HepG2 (cell line): ENCODE data around the gene RETN. TPM values are rescaled to one million over a fixed set of nuclear protein-coding genes. Genes with fewer than 3 reads are reported as not detected.

Experiments used
- ATAC-seq: fragments of 200-7000 bp; cut with Tn5 transposase; 3 replicates; pipeline ENCODE4 v1.9.1; 2020; ENCODE audit warnings: mild to moderate bottlenecking, moderate library complexity
- BruUV-seq: library from RNA; stranded (reverse); fragments of 400-500 nt; replicated peaks from 2 replicates; lab custom pipeline; 2021; lab: Mats Ljungman, UMichigan
- CTCF ChIA-PET: fragments of 300-600 bp; formaldehyde crosslinking; extraction: SDS; loops from one replicate; lab custom pipeline; 2021; ENCODE audit warnings: low total read pairs, inconsistent platforms, low intra/inter-chr PET ratio; lab: Yijun Ruan, JAX
- POLR2A ChIA-PET: fragments of 350-600 bp; sonication (Branson Sonifier 250); formaldehyde crosslinking; loops from one replicate; lab custom pipeline; 2020; ENCODE audit warnings: antibody characterized with exemption, inconsistent platforms; lab: Yijun Ruan, JAX
- DNase-seq: peaks from one replicate; pipeline ENCODE4 v3.0.0-alpha.2; 2015; ENCODE audit warnings: low spot score
- FAIRE-seq: peaks from 3 replicates; lab custom pipeline; 2011; peaks lifted over from hg19 to GRCh38; lab: Jason Lieb, UNC
- H2AFZ ChIP-seq: one replicate; pipeline ENCODE4 v1.6.1; 2011; ENCODE audit warnings: low read length, inconsistent platforms
- H3K27ac ChIP-seq: fragments of 300-600 bp; 3 replicates; pipeline ENCODE4 v1.8.0; 2011; ENCODE audit warnings: mixed run types, mild to moderate bottlenecking, mixed read lengths, low read length, inconsistent platforms; ENCODE audit not compliant: insufficient read depth; ENCODE audit errors: extremely low read length
- H3K27me3 ChIP-seq, 2 experiments: fragments of 200-600 bp in 1 of 2; 2 replicates in 1 of 2; 3 replicates in 1 of 2; pipeline versions ENCODE4 v1.6.0 to v1.8.0; 2011; ENCODE audit warnings: low read length in 2 of 2, mild to moderate bottlenecking in 2 of 2, moderate library complexity in 2 of 2, inconsistent platforms in 1 of 2; ENCODE audit not compliant: insufficient read depth in 2 of 2, control insufficient read depth in 1 of 2
- H3K36me3 ChIP-seq, 2 experiments: fragments of 200-600 bp in 1 of 2; replicated peaks in 1 of 2; 2 replicates in 1 of 2; 3 replicates in 1 of 2; pipeline versions ENCODE4 v1.5.1 to v1.8.0; 2011; ENCODE audit warnings: low read length in 2 of 2, inconsistent platforms in 1 of 2; ENCODE audit not compliant: insufficient read depth in 2 of 2, control insufficient read depth in 1 of 2
- H3K4me1 ChIP-seq: 2 replicates; pipeline ENCODE4 v1.5.1; 2012; ENCODE audit warnings: low read length, inconsistent platforms; ENCODE audit not compliant: insufficient read depth
- H3K4me2 ChIP-seq: 2 replicates; pipeline ENCODE4 v1.6.0; 2011; ENCODE audit warnings: low read depth, low read length, inconsistent platforms
- H3K4me3 ChIP-seq, 3 experiments: fragments of 200-600 bp in 1 of 3; sonication (generic), shearing (Covaris generic) in 1 of 3; replicated peaks in 1 of 3; 2 replicates each; pipeline ENCODE4 v1.5.1; 2011 to 2016; ENCODE audit warnings: low read length in 3 of 3, inconsistent platforms in 2 of 3, low read depth in 2 of 3, mild to moderate bottlenecking in 2 of 3, control low read depth in 1 of 3, mixed read lengths in 1 of 3; ENCODE audit not compliant: insufficient read depth in 1 of 3
- H3K79me2 ChIP-seq: one replicate; pipeline ENCODE4 v1.6.1; 2011; ENCODE audit warnings: low read length, inconsistent platforms; ENCODE audit not compliant: insufficient read depth
- H3K9ac ChIP-seq: 2 replicates; pipeline ENCODE4 v1.6.0; 2011; ENCODE audit warnings: mild to moderate bottlenecking, low read depth, low read length, inconsistent platforms; ENCODE audit not compliant: insufficient read depth
- H3K9me3 ChIP-seq: 2 replicates; pipeline ENCODE4 v1.5.1; 2012; ENCODE audit warnings: mild to moderate bottlenecking, low read length
- H4K20me1 ChIP-seq: 2 replicates; pipeline ENCODE4 v1.6.0; 2011; ENCODE audit warnings: inconsistent platforms, mild to moderate bottlenecking, low read length, moderate library complexity; ENCODE audit not compliant: insufficient read depth
- ELF3 ChIP-seq: IDR thresholded peaks from 2 replicates; pipeline ENCODE4 v1.6.1; 2016; ENCODE audit warnings: missing genetic modification reagents, missing compliant biosample characterization
- ERF ChIP-seq: IDR thresholded peaks from 2 replicates; pipeline ENCODE4 v1.6.1; 2018; ENCODE audit warnings: missing biosample characterization, missing genetic modification reagents
- HNF4G ChIP-seq, 2 experiments: sonication (generic) in 1 of 2; formaldehyde crosslinking in 1 of 2; IDR thresholded peaks; 2 replicates each; pipeline versions ENCODE4 v1.4.0 to v1.6.1; 2011 to 2020; ENCODE audit warnings: borderline replicate concordance in 2 of 2, low read depth in 2 of 2, mild to moderate bottlenecking in 2 of 2, low read length in 1 of 2, missing genetic modification reagents in 1 of 2, moderate library complexity in 1 of 2
- IRF2 ChIP-seq: IDR thresholded peaks from 2 replicates; pipeline ENCODE4 v1.6.1; 2018; ENCODE audit warnings: missing genetic modification reagents, missing compliant biosample characterization
- SRSF1 ChIP-seq: fragments of 200-400 bp; formaldehyde crosslinking; optimal IDR thresholded peaks from 2 replicates; pipeline ENCODE3; 2017; ENCODE audit warnings: mild to moderate bottlenecking, low read depth, low read length, moderate library complexity
- ZFP41 ChIP-seq: sonication (generic); formaldehyde crosslinking; IDR thresholded peaks from 2 replicates; pipeline ENCODE4 v1.4.0; 2020; ENCODE audit warnings: mild to moderate bottlenecking, missing genetic modification reagents, borderline replicate concordance
- ZNF451 ChIP-seq: sonication (generic); formaldehyde crosslinking; IDR thresholded peaks from 2 replicates; pipeline ENCODE4 v1.5.0; 2020; ENCODE audit warnings: mild to moderate bottlenecking, missing genetic modification reagents
- ZNF598 ChIP-seq: sonication (generic); formaldehyde crosslinking; IDR thresholded peaks from 2 replicates; pipeline ENCODE4 v1.5.1; 2020; ENCODE audit warnings: mild to moderate bottlenecking, missing genetic modification reagents, borderline replicate concordance
- ZNF749 ChIP-seq: sonication (generic); formaldehyde crosslinking; IDR thresholded peaks from 2 replicates; pipeline ENCODE4 v1.8.0; 2022; ENCODE audit warnings: mild to moderate bottlenecking, missing genetic modification reagents, moderate library complexity, borderline replicate concordance
- ZNF891 ChIP-seq: sonication (generic); formaldehyde crosslinking; IDR thresholded peaks from 2 replicates; pipeline ENCODE4 v1.5.0; 2020; ENCODE audit warnings: mild to moderate bottlenecking, missing genetic modification reagents
- WGBS: methylation state at CpG from one replicate; pipeline ENCODE4 v1.1.6; 2017; ENCODE audit warnings: low lambda C conversion rate; 5-methylcytosine and 5-hydroxymethylcytosine counted together
- in situ Hi-C: cut with HindIII; loops from 2 replicates; pipeline ENCODE4 v1.10.0; 2017; ENCODE audit warnings: low pct_unique_long_range_greater_than_20kb; ENCODE audit not compliant: extremely low pct_ligation_motif_present
- intact Hi-C: fragments of 100-400 bp; cut with micrococcal nuclease; formaldehyde crosslinking; loops from one replicate; pipeline ENCODE4 v1.10.0; 2022; ENCODE audit not compliant: unreplicated experiment
- polyA plus RNA-seq, 8 experiments: library from polyadenylated mRNA; depleted of rRNA in 3 of 8; stranded (reverse) in 7 of 8; unstranded in 1 of 8; fragments of >200 nt; fragmentation: Illumina TruSeq in 4 of 8; extraction: Trizol in 4 of 8; gene quantifications; 2 replicates each; pipeline versions ENCODE4 v1.2.1 to v1.2.3, GENCODE V29; 2011 to 2016; ENCODE audit warnings: low read depth in 4 of 8, missing spikeins in 1 of 8, mixed read lengths in 1 of 8; ENCODE audit not compliant: insufficient read depth in 1 of 8
- total RNA-seq, 5 experiments: library from RNA; depleted of rRNA; stranded (reverse); fragments of >200 nt; fragmentation: Illumina TruSeq; extraction: Trizol; gene quantifications; 2 replicates each; pipeline ENCODE4 v1.2.3, GENCODE V29; 2016; ENCODE audit warnings: low read depth in 1 of 5
- TF ChIP-seq, protein P1 (sequence below): sonication (generic); formaldehyde crosslinking; IDR thresholded peaks from 2 replicates; pipeline ENCODE4 v1.8.0; 2022; ENCODE audit warnings: mild to moderate bottlenecking, missing genetic modification reagents
- TF ChIP-seq, protein P2 (sequence below): sonication (generic); formaldehyde crosslinking; IDR thresholded peaks from 2 replicates; pipeline ENCODE4 v1.4.0; 2020; ENCODE audit warnings: missing genetic modification reagents, mild to moderate bottlenecking, borderline replicate concordance

RETN gene
- total and polyA plus RNA-seq, 2 of the 13 experiments (the other 11 are each of a cell fraction or from before 2014, with no cell fraction given), result not detected

DNA sequence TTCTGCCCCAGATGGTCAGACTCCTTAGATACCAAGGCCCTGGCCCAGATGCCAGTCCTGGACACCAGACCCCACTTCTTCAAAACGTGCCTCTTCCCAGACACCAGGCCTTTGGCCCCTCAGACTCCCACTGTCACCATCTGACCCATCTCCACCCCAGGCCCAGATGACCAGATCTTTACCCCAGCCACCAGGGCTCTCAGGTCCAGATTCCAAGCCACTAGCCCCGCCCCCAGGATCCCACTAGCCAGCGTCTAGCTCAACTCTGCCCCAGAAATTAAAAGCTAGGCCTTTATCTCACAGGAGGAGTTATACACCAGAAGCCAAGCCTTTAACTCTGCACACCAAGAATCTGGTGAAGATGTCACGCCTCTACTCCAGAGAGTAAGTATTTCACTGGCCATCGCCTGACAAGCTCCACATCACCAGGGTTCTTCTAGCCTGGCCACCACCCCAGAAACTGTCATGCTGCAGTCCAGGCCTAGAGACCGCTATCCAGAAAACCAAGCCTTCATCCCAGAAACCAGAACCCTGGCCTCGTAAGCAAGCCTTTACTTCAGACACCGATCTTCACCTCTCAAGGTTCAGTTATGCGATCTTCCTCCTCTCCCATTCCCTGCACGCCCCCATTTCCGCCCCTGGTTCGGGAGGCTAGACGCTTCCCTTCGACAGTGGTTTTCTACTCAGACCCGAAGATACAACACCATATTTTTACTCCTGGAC lies 40.1 kb upstream of the RETN start:
- 3% methylated on average over 14 of the region's 15 CpGs for WGBS

More for the DNA sequence above, 40.1 kb upstream of the RETN start:
- CTCF ChIA-PET, result no interaction called here
- H3K4me1 ChIP-seq, result peaks cover 22% of the 10 kb centered on the region
- H3K9me3 ChIP-seq, result no peaks in the 10 kb centered on the region
- peak; percentile 55 for ATAC-seq
- H3K27ac ChIP-seq, result peak overlapping the region; percentile 71
- intact Hi-C loops, result no loop called here
- H3K4me2 ChIP-seq, result peak overlapping the region; percentile 82
- peaks cover 9 to 31% of the 10 kb centered on the region in 2 experiments for H3K36me3 ChIP-seq
- no peaks in the 10 kb centered on the region for H4K20me1 ChIP-seq
- peak overlapping the region; percentile 94 to 98 (median 94) for H3K4me3 ChIP-seq
- no peak overlapping the region for H2AFZ ChIP-seq
- no peak for FAIRE-seq
- peaks cover 38% of the 10 kb centered on the region for H3K79me2 ChIP-seq
- H3K27me3 ChIP-seq, result no peaks in the 10 kb centered on the region; a peak in 1 of 5 replicates
- in situ Hi-C loops, result no loop called here
- POLR2A ChIA-PET, result interaction anchor here (1.1 to 2.2 kb wide), 4 partner anchors 24 to 559 kb away, joined by 3 to 15 read pairs (median 4); partner anchors contain the start of genes CAMSAP3 and ZNF557
- DNase-seq, result no peak
- 0 out of 2 replicates have a peak, but pooled peaks have one; percentile 32 for TF ChIP-seq ZNF749 (CRISPR knock-in tag)
- 0 out of 2 replicates have a peak, but pooled peaks have one; percentile 7 for TF ChIP-seq ERF (CRISPR knock-in tag)
- no peak for TF ChIP-seq HNF4G (IDR thresholded peaks at IDR 0.05; ENCODE audit: borderline replicate concordance, low read depth, low read length)
- TF ChIP-seq HNF4G (CRISPR knock-in tag; IDR thresholded peaks at IDR 0.05; ENCODE audit: borderline replicate concordance, low read depth), result 0 out of 2 replicates have a peak, but pooled peaks have one; percentile 50
- no peak for TF ChIP-seq SRSF1
- TF ChIP-seq, protein P1, sequence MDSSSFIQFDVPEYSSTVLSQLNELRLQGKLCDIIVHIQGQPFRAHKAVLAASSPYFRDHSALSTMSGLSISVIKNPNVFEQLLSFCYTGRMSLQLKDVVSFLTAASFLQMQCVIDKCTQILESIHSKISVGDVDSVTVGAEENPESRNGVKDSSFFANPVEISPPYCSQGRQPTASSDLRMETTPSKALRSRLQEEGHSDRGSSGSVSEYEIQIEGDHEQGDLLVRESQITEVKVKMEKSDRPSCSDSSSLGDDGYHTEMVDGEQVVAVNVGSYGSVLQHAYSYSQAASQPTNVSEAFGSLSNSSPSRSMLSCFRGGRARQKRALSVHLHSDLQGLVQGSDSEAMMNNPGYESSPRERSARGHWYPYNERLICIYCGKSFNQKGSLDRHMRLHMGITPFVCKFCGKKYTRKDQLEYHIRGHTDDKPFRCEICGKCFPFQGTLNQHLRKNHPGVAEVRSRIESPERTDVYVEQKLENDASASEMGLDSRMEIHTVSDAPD (CRISPR knock-in tag), result 0 out of 2 replicates have a peak, but pooled peaks have one; percentile 12
- TF ChIP-seq IRF2 (CRISPR knock-in tag), result 0 out of 2 replicates have a peak, but pooled peaks have one; percentile 4
- TF ChIP-seq ZNF451 (CRISPR knock-in tag), result 0 out of 2 replicates have a peak, but pooled peaks have one; percentile 10
- TF ChIP-seq, protein P2, sequence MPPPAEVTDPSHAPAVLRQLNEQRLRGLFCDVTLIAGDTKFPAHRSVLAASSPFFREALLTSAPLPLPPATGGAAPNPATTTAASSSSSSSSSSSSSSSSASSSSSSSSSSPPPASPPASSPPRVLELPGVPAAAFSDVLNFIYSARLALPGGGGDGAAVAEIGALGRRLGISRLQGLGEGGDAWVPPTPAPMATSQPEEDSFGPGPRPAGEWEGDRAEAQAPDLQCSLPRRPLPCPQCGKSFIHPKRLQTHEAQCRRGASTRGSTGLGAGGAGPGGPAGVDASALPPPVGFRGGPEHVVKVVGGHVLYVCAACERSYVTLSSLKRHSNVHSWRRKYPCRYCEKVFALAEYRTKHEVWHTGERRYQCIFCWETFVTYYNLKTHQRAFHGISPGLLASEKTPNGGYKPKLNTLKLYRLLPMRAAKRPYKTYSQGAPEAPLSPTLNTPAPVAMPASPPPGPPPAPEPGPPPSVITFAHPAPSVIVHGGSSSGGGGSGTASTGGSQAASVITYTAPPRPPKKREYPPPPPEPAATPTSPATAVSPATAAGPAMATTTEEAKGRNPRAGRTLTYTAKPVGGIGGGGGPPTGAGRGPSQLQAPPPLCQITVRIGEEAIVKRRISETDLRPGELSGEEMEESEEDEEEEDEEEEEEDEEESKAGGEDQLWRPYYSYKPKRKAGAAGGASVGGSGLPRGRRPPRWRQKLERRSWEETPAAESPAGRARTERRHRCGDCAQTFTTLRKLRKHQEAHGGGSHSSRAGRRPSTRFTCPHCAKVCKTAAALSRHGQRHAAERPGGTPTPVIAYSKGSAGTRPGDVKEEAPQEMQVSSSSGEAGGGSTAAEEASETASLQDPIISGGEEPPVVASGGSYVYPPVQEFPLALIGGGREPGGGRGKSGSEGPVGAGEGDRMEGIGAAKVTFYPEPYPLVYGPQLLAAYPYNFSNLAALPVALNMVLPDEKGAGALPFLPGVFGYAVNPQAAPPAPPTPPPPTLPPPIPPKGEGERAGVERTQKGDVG (CRISPR knock-in tag), result 0 out of 2 replicates have a peak, but pooled peaks have one; percentile 55
- no peak for TF ChIP-seq ZFP41 (CRISPR knock-in tag)
- TF ChIP-seq ZNF598 (CRISPR knock-in tag), result no peak
- 0 out of 2 replicates have a peak, but pooled peaks have one; percentile 14 for TF ChIP-seq ZNF891
- 0 out of 2 replicates have a peak, but pooled peaks have one; percentile 6 for TF ChIP-seq ELF3 (CRISPR knock-in tag)
- TSS peak; percentile 84 for BruUV-seq
- peak overlapping the region; percentile 92 for H3K9ac ChIP-seq
